SK-N-MC (cell line): ENCODE measurements around the gene ZDHHC6.

Experiments
- EZH2 ChIP-seq: fragments of 200-600 bp; sonication (generic); IDR thresholded peaks from one replicate; pipeline ENCODE4 v1.6.1; 2017; ENCODE audit warnings: antibody characterized with exemption
- POLR2AphosphoS5 ChIP-seq: IDR thresholded peaks from 2 replicates; pipeline ENCODE4 v1.6.1; 2012; ENCODE audit warnings: mild to moderate bottlenecking, low read depth, low read length, borderline replicate concordance

- TF ChIP-seq EZH2 (no peak), POLR2AphosphoS5 (no peak)
Observed at GRCh38 chr10:112429654-112430230, 17.0 kb downstream of the ZDHHC6 start.
